Measurements from ENCODE around the gene SLC30A4. TPM values are rescaled to one million over a fixed set of nuclear protein-coding genes. Genes with fewer than 3 reads are reported as not detected.
A peak's percentile ranks its signal among the peaks of the same experiment; 100 is the strongest.

SLC30A4 gene
- polyA plus RNA-seq, 3 donors: 0.05 to 0.21 (median 0.17) TPM

- no peaks in the 10 kb centered on the region for H3K79me2 ChIP-seq (ENCODE audit: insufficient read depth, low read length)
- peak overlapping the region; percentile 21 for H2AFZ ChIP-seq (ENCODE audit: insufficient read depth, low read depth, low read length, poor library complexity, severe bottlenecking)
- H3K4me1 ChIP-seq (ENCODE audit: control insufficient read depth in 1 of 2, insufficient read depth in 2 of 2, low read length in 2 of 2): peaks cover 23 to 29% of the 10 kb centered on the region in 2 donors
- no peaks in the 10 kb centered on the region for H3K36me3 ChIP-seq (replicated peaks in 1 of 2; ENCODE audit: control insufficient read depth in 1 of 2, insufficient read depth in 2 of 2, low read length in 2 of 2)
- no peak overlapping the region for H3K4me3 Mint-ChIP-seq
- peaks cover 0 to 7% (median 0%) of the 10 kb centered on the region in 7 donors for H3K9me3 Mint-ChIP-seq
- peaks cover 38% of the 10 kb centered on the region for H3K4me1 Mint-ChIP-seq
- no peaks in the 10 kb centered on the region for H3K9me3 ChIP-seq (replicated peaks in 1 of 2; ENCODE audit: control insufficient read depth in 1 of 2, insufficient read depth in 1 of 2, low read length in 2 of 2)
- no peak overlapping the region for H3K4me2 ChIP-seq (replicated peaks; ENCODE audit: extremely low read depth, low read length, poor library complexity, severe bottlenecking)
- peaks cover 0 to 4% (median 2%) of the 10 kb centered on the region in 3 donors for H3K27me3 Mint-ChIP-seq (ENCODE audit: low read depth in 3 of 3)
- H3K27me3 ChIP-seq (ENCODE audit: control insufficient read depth in 2 of 2, insufficient read depth in 2 of 2, low read length in 2 of 2): no peaks in the 10 kb centered on the region
- H3K36me3 Mint-ChIP-seq: peaks cover 0 to 6% of the 10 kb centered on the region in 2 donors
- WGBS (ENCODE audit: insufficient coverage): no CpG with 5 or more reads among the region's 2 CpGs
- H4K20me1 ChIP-seq (ENCODE audit: insufficient read depth, low read length): no peaks in the 10 kb centered on the region
- TF ChIP-seq CTCF (IDR thresholded peaks at IDR 0.05): no peak
- no peak overlapping the region for H3K27ac ChIP-seq (ENCODE audit: low read depth in 1 of 2, low read length in 2 of 2)
- H3K27ac Mint-ChIP-seq: peak overlapping the region in 4 of 7 donors; percentile 6 to 49 (median 24)
- intact Hi-C loops (cut with micrococcal nuclease): no loop called here
- peak in 1 of 3 donors; percentile 63 for DNase-seq
- no peak overlapping the region for H3K9ac ChIP-seq (ENCODE audit: insufficient read depth, low read length, poor library complexity, severe bottlenecking)
- H3K4me3 ChIP-seq (replicated peaks in 1 of 3; ENCODE audit: low read depth in 2 of 3, low read length in 3 of 3): no peak overlapping the region
These were observed 78.9 kb downstream of the SLC30A4 start for GRCh38 chr15:45443645-45444044.

GRCh38 chr15:45442507-45443135 is 79.9 kb downstream of the SLC30A4 start:
- H3K4me1 ChIP-seq (ENCODE audit: control insufficient read depth in 1 of 2, insufficient read depth in 2 of 2, low read length in 2 of 2): peaks cover 13 to 21% of the 10 kb centered on the region in 2 donors
- no peak overlapping the region for H3K4me3 ChIP-seq (replicated peaks in 1 of 3; ENCODE audit: low read depth in 2 of 3, low read length in 3 of 3)
- no peak overlapping the region for H3K27ac ChIP-seq (ENCODE audit: low read depth in 1 of 2, low read length in 2 of 2)
- no peak overlapping the region for H3K9ac ChIP-seq (ENCODE audit: insufficient read depth, low read length, poor library complexity, severe bottlenecking)
- H3K27me3 Mint-ChIP-seq (ENCODE audit: low read depth in 3 of 3): peaks cover 0 to 6% (median 2%) of the 10 kb centered on the region in 3 donors
- peaks cover 27% of the 10 kb centered on the region for H3K4me1 Mint-ChIP-seq
- H3K27me3 ChIP-seq (ENCODE audit: control insufficient read depth in 2 of 2, insufficient read depth in 2 of 2, low read length in 2 of 2): no peaks in the 10 kb centered on the region
- no peak for TF ChIP-seq CTCF (IDR thresholded peaks at IDR 0.05)
- no peaks in the 10 kb centered on the region for H3K9me3 ChIP-seq (replicated peaks in 1 of 2; ENCODE audit: control insufficient read depth in 1 of 2, insufficient read depth in 1 of 2, low read length in 2 of 2)
- WGBS (ENCODE audit: insufficient coverage): 76% methylated on average over 2 of the region's 5 CpGs
- H3K4me3 Mint-ChIP-seq: no peak overlapping the region
- peaks cover 0 to 7% (median 0%) of the 10 kb centered on the region in 7 donors for H3K9me3 Mint-ChIP-seq
- H3K4me2 ChIP-seq (replicated peaks; ENCODE audit: extremely low read depth, low read length, poor library complexity, severe bottlenecking): no peak overlapping the region
- no peak overlapping the region for H2AFZ ChIP-seq (ENCODE audit: insufficient read depth, low read depth, low read length, poor library complexity, severe bottlenecking)
- DNase-seq: no peak
- intact Hi-C loops (cut with micrococcal nuclease): no loop called here
- peak overlapping the region in 3 of 7 donors; percentile 64 to 85 (median 68) for H3K27ac Mint-ChIP-seq
- H3K36me3 ChIP-seq (replicated peaks in 1 of 2; ENCODE audit: control insufficient read depth in 1 of 2, insufficient read depth in 2 of 2, low read length in 2 of 2): no peaks in the 10 kb centered on the region
- no peaks in the 10 kb centered on the region for H3K79me2 ChIP-seq (ENCODE audit: insufficient read depth, low read length)
- no peaks in the 10 kb centered on the region for H4K20me1 ChIP-seq (ENCODE audit: insufficient read depth, low read length)
- peaks cover 0 to 5% of the 10 kb centered on the region in 2 donors for H3K36me3 Mint-ChIP-seq
